Measurements from ENCODE around the gene MGRN1. TPM values are rescaled to one million over a fixed set of nuclear protein-coding genes. Genes with fewer than 3 reads are reported as not detected.

MGRN1 gene
- total RNA-seq, 1 donor from 2014 or later = 31.6 TPM

DNA sequence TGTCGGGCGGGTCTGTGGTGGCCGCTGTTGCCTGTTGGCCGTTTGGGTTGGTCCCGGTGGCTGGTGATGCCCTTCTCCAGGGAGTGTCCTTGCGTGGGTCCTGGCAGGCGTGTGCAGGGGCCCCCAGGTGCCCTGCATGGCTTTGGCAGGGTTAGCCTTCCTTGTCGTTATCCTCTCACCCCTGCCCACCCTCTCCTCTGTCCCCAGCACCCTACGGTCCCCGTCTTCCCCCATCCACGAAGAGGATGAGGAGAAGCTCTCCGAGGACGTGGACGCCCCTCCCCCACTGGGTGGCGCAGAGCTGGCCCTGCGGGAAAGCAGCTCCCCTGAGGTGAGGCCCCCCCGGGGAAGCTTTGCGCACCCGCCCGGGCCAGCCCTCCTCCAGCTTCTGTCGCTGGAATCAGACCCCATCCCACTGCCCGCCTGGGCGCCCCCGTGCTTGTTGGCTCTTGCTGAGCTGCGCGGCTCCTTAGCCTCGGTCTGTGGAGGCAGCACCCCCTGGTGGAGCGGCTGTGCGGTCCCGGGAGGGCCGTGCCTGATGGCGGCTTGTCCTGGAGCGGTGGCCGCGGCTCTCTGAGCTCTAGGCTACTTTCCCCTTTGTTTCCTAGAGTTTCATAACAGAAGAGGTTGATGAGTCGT, 58.1 kb downstream of the MGRN1 start:
- DNase-seq = peak; percentile 49
- no peak for ATAC-seq
- intact Hi-C loops (cut with micrococcal nuclease) = no loop called here

DNA sequence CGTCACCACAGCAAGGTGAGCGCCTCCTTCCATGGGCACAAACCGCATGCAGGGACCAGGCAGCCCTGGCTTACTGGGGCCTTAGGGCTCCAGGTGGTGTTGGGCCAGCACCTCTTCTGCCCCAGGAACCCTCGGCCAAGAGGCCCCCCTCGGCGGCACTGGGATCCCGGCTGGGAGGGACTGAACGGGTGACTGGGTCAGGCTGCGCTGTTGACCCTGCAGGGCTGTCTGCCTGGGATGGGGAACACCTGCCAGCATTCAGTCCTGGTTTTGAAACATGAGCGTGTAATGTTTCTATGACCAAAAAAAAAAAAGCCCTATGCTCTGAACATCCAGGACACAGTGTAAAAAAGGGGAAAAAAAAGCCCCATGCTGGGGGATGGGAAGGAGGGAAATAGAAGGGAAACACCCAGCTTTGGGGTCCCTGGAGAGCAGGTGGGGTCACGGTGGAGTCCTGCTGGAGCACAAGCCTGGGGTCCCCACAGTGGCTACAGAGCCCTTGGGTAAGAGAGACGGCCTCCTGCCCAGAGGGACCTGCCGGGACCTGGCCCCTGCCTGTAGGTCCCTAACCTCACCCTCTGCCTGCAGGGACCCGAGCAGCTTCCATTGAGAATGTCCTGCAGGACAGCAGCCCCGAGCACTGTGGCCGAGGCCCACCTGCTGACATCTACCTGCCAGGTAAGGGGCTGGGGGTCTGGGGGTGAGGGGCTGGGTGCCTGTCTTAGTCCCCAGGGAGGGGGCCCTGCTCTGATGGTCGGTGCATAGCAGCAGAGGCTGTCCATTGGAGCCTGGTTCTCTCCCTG, 58.8 kb downstream of the MGRN1 start:
- intact Hi-C loops (cut with micrococcal nuclease) = no loop called here
- ATAC-seq = no peak
- no peak for DNase-seq

DNA sequence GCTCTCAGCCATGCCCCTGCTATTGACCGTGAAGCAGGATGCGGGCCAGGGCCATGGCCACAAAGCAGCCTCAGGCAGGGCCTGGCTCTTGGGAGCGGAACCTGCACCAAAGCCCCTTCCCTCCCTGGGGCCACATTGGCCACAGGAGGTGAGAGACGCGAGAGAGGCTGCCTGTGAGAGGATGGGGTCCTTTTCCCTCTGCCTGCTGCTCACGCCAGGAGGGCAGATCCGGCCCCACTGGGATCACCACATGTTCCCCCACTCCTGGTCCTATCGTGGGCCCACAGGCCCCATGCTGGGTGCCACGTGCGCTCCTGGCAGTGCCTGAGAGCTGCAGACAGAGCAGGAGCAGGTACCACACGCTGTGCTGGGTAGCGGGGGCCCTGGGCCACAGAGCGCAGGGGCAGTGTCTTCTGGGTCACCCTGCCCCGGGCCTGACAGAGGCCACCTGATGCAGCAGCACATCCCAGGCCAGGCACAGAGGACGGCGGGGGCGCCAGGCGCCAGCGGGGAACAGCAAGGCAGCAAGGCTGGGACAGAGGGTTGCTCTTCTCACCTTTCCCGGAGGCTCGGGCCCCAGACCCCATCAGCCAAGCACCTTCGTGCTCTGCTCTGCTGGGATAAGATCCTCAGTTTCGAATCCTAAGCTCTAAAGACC, 59.6 kb downstream of the MGRN1 start:
- intact Hi-C loops (cut with micrococcal nuclease) = no loop called here
- ATAC-seq (no peak), DNase-seq (peak; percentile 29)

DNA sequence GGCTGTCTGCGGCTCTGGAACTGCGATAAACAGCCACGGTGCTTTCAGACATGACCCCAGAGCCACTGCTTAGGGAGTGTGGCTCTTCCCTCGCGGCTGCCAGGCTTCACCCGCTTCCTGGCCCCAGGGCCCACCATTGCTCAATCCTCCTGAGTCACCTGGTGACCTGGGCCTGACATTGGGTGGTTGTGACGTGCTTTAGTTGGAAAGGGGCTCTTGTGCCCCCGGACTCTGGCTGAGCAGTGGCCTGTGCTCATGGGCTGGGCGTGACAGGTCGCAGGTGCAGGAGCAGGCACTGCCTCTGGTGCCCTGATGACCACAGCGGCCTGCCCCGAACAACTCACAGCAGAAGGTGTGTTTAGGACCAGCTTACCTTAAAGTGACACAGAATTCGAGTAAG, 60.1 kb downstream of the MGRN1 start:
- ATAC-seq (no peak), DNase-seq (peak; percentile 30)
- intact Hi-C loops (cut with micrococcal nuclease) = no loop called here

DNA sequence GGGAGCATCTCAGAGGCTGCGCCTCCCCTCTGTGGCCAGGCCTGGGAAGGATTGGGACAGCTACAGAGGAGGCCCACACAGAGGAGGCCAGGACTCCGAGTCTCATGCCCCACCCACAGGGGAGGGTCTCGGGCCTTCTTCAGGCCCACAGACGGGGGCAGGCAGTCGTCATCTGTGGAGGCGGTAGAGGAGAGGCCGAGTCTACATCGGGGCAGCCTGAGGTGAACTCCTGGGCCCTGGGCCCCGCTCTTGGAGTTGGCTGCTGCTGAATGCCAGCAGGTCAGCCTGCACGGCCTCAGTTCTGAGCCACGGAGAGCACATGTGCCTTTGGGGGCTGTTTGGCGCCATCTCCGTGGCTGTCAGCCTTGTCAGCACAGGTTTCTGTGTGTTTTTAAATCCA, 60.7 kb downstream of the MGRN1 start:
- intact Hi-C loops (cut with micrococcal nuclease) = no loop called here
- DNase-seq = peak; percentile 34
- ATAC-seq = no peak

DNA sequence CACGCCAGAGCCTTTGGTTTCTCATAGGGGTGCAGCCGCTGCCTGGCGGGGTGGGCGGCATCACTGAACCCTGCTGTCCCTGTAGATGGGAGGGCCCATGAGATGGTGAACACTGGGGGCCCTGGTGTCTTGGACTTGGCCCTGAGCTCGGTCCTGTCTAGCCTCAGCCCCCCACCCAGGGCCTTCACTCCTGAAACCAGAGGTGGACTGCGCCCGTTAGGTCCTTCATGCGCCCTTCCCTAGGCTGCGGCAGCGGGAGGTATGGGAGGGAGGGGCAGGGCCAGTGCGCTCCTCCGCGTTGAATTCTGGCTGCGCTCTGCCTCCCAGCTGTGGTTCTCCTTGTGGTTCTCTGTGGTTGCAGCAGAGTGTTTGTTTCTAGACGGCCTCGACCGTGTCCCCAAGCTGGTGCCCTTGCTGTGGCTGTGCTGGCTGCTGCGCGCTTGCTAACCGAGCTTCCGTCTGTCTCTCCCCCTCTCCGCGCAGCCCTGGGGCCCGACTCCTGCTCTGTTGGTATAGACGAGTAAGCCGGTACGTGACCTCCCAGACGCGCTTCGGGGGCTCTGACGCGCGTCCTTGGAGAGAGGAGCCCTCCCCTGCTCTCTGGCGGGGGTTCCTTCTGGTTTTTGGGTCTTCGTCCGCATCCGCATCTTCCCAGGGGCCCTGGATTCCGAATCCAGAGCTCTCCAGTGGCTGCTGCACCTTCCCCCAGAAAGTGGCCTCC, 61.3 kb downstream of the MGRN1 start:
- intact Hi-C loops (cut with micrococcal nuclease) = no loop called here
- peak; percentile 24 for DNase-seq
- ATAC-seq = no peak

DNA sequence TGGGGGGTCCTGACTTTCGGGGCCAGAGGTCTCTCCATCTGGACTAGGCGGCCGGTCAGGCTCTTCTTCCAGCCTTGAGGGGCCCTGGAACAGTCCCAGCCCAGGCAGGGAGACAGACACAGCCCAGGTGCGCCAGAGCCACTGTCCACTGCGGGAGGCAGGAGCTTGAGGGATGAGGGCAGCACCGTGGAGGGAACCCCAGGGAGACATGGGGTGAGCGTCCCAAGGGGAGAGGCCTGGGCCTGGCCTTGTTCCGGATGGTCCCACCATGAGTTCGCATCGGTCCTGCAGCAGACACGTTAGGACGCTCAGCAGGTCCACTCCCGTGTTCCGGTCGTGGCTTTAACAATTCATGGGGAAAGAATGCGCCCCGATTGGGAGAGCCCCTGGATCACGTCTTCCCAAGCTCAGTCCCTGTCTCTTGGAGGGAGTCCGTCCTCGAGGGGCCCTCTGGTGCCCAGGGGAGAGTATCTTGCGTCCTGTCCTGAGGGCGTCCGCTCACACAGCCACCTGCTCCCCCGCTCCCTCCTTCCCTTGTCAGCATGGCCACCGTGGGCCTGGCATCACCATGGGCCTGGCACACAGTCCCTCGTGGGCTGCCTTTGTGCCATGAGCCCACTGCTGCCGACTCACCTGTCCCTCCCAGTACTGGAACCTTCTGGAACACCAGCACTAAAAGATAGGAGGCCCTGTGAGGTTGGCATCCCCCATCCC, 62.0 kb downstream of the MGRN1 start:
- DNase-seq (no peak), ATAC-seq (no peak)
- intact Hi-C loops (cut with micrococcal nuclease) = no loop called here

DNA sequence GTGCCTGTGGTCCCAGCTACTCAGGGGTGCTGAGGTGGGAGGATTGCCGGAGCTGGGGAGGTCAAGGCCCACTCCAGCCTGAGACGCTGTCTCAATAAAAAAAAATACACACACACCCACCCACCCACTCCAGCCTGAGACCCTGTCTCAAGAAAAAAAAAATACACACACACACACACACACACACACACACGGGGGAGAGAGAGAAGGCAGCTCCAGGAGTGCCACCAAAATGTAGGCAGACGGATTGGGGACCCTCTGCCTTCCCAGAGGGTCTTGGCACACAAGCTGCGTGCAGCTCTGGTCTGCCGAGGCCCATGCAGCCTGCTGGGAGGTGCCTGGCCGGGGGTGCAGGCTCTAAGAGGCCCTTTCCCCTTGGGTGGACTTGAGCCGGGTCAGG, 62.8 kb downstream of the MGRN1 start:
- intact Hi-C loops (cut with micrococcal nuclease) = no loop called here
- ATAC-seq (no peak), DNase-seq (no peak)

DNA sequence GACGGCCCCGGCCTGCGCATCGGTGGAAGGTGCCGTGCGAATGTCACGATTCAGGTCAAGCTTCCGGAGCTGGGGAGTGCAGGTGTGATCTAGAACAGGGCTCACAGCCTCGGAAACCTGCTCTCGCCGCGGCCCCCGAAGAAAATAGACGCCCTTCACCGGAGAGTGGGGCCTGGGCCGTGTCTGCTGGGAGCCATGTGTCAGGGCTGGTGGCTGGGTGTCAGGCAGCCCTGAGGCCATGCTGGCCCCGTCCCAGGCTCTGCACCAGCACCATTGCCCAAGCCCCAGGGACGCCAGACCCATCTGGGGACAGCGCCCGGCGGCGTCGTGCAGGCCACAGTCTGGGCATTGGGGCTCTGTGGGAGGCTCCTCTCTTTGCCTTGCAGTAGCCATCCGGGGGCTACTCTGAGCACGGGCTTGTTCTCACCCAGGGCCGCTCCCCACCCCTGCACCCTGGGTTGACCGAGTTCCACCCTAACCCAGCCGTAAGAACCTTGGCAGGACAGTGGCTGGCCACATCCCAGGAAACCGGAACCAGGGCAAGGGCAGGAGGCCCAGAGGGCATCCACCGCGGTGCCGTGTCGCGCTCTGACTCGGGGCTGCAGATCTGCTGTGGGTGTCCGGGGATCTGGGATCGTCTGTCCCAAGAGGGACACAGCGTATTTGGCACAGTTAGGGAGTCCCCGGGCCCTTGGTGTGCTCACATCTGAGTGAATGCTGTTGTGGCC, 63.5 kb downstream of the MGRN1 start:
- peak; percentile 68 for DNase-seq
- intact Hi-C loops (cut with micrococcal nuclease) = no loop called here
- peak; percentile 16 for ATAC-seq

DNA sequence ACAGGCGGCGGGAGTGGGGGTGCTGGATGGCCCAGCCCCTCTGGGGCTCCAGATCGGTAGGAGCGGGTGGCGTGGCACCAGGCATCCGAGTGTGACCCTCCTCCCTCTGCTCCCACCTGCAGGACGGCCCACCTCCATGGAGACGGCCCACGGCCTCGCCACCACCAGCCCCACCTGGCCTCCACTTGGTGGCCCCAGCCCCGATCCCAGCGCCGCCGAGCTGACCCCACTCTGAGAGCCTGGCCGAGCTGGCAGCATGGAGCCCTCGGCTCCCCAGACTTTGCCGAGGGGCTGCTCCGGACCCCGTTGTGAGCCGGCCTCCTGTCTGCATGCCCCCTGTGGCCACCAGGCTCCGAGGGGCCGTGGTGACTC, 64.0 kb downstream of the MGRN1 start:
- intact Hi-C loops (cut with micrococcal nuclease) = no loop called here
- ATAC-seq = no peak
- no peak for DNase-seq

DNA sequence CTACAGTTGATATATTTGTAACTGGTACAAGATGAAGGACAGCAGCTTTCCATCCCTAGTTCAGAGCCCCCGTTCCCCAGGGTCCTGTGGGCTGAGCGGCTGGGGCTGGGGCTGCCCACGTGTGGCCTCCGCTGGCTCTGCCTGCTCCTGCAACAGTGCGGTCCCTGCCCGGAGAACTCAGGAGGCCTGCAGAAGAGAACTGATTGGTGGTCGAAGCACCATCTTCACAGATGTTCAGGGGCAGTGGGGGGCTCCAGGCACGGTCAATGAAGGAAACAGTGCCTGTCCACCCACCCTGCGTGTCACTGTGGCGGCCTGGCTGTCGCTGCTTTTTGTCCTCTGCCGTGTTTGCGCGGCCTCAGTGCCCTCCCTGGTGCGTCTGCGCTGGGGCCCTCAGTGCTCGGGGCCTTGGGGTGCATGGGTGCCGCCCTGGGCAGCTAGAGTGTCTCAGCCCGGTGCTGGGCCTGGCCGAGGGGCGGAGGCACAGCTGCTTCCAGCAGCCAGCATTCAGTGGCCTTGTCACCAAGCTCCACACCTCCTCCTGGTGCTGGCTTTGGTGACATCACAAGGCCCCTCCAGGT, 64.6 kb downstream of the MGRN1 start:
- DNase-seq = no peak
- ATAC-seq = no peak
- intact Hi-C loops (cut with micrococcal nuclease) = no loop called here

DNA sequence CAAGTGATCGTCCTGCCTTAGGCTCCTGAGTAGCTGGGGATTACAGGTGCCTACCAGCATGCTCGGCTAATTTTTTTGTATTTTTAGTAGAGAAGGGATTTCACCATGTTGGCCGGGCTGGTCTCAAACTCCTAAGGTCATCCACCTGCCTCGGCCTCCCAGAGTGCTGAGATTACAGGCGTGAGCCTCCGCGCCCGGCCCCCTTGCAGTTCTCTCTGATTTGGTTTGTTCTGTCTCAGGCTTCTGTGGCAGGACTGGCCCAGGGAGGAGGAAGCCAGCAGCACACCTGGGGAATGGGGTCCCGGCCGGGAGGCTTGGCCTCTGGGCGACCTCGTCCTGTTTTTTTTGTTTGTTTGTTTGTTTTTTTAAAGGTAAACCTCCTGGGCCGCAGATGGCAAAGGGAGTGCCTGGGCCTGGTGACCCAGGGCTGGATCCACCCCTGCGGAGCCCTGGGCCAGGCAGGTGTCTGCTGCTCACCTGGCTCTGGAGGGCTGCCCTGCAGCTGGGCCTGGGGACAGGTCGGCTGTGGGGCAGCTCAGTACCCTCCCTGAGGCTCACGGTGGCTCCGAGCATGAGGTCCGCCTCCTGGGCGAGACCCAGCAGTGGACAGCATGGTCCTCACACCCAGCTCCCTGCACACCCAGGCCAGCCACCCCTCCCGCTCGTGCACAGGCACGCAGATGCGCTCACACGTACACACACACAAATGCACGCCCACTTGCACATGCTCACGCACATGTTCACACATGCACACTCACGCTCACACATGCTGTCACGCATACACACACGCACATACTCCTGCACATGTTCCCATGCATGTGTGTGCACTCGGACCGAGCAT, 65.5 kb downstream of the MGRN1 start:
- no peak for DNase-seq
- ATAC-seq = no peak
- intact Hi-C loops (cut with micrococcal nuclease) = no loop called here

DNA sequence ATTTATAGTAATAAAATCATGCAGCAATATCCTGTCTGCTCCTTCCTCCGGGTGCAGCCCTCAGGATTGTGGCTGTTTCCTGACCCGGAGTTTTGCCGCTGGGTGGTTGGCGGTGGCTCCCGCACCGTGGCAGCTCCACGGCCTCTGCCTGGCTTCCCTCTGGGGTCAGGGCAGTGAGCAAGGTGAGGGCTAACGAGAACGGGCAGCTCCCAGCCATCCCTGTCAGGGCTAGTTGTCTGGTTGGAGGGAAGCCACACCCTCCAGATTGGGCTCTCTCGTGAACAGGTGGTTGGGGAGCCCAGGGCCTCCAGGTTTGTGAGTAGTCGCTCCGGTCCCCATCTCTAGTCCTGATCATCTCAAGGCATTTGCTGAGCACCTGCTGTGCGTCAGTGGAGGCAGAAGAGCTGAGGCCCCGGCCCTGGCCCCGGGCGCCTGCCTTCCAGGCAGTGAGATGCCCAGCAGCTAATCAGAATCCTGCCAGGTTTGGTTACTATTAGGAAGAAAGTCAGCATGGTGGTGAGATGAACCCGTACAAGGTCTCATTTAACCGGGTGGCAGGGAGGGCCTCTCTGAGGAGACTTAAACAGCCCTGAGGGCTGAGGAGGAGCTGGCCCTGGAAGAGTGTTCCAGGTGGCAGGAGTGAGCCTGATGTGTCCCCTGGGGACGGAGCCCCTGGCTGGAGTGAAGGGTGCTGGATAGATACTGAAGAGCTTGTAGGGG, 66.5 kb downstream of the MGRN1 start:
- intact Hi-C loops (cut with micrococcal nuclease) = no loop called here
- no peak for DNase-seq
- no peak for ATAC-seq

DNA sequence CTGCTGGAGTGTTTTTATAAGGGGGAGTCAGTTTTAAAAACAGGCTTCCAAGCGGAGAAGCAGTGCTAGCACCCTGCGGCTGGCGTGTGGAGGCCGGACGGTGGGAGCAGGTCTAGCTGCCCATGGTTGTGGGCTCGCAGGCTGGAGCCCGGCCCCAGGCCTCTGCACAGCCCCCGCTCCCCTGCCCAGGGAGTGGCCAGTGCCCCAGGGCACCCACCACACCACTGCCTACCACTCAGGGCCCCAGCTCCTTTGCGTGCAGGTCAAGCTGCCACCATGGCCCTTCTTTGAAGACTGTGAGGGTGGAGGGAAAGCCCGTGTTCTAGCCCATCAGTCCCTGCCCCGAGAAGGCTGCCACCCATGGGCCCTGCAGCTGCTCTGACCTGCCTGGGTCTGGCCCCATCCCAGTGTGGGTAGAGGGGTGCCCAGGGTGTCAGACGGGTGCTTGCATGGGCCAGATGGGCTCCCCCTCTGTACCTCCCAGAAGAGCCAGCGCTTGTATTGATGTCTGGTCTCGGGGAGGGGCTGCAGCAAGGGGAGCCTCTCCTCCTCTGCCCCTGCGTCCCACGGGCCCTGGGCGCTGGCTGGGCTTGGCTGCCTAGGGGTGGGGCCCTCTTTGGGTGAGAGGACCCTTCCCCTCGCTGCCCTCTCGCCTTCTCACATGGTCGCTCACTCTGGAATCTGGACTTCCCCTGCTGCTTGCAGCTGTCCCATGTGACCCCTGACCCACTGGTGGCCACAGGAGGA, 67.2 kb downstream of the MGRN1 start:
- intact Hi-C loops (cut with micrococcal nuclease) = no loop called here
- ATAC-seq (no peak), DNase-seq (no peak)

DNA sequence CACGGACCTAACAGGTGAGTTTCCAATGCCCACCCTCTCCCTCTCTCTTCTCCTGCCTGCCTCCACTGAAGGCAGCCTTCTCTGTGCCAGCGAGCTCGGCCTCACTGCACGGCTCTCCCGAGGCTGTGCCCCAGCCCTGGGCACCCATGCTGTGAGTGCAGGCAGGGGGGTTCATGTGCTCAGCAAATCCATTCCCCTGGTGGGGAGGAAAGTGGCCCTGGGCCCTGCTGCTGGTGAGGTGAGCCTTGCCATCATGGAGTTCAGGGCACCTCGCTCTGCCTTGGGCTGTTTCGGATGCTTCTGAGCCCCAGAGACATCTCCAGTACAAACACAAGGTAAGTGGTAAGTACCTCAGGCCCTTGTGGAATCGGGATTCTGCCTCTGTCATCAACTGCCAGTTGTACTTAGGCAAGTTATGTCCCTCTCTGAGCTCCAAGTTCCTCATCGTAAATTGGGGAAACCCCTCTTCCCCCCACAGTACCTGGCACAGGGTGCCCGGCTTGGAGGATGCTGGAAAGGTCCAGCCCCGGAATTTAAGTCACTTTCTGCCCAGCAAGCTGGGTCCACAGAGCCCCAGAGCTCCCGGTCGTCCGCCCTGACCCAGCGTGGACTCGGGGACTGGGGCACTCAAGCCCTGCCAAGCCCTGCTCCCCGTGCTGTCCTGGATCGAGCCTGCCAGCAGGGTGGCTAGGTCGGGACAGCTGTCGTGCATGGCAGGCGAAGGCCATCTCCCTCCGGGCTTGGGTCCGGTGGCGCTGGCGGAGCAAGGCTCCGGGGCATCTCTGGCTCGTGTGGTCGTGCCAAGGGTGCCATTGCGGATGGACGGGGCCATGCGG, 68.1 kb downstream of the MGRN1 start:
- intact Hi-C loops (cut with micrococcal nuclease) = no loop called here
- ATAC-seq (peak; percentile 2), DNase-seq (no peak)
